ENCODE data around the gene IGSF8.
"Not testable (repeated sequence)": the region's sequence is repeated elsewhere in the genome, so short reads cannot be mapped to it uniquely, and the experiment has no call there.

IGSF8 gene

GRCh38 chr1:160069460-160070231, 28.8 kb downstream of the IGSF8 start, which contains the start of gene KCNJ10:
TSS of gene KCNJ10 (minus strand) at chr1:160070160. CDS start at chr1:160042532, 27,628 bp downstream.
- in situ Hi-C loops (cut with MboI; ENCODE audit: low sequenced_read_pairs): no loop called here

- in situ Hi-C loops (cut with MboI; ENCODE audit: low sequenced_read_pairs): no loop called here
Measured at GRCh38 chr1:160068225-160068624, 30.2 kb downstream of the IGSF8 start.

GRCh38 chr1:160066829-160067745, 31.3 kb downstream of the IGSF8 start:
- in situ Hi-C loops (cut with MboI; ENCODE audit: low sequenced_read_pairs): no loop called here

GRCh38 chr1:160064746-160065145, 33.7 kb downstream of the IGSF8 start:
- in situ Hi-C loops (cut with MboI; ENCODE audit: low sequenced_read_pairs): no loop called here

- in situ Hi-C loops (cut with MboI; ENCODE audit: low sequenced_read_pairs): no loop called here
Measured at GRCh38 chr1:160064164-160064563, 34.3 kb downstream of the IGSF8 start.

GRCh38 chr1:160063176-160063575, 35.2 kb downstream of the IGSF8 start:
- in situ Hi-C loops (cut with MboI; ENCODE audit: low sequenced_read_pairs): no loop called here

- in situ Hi-C loops (cut with MboI; ENCODE audit: low sequenced_read_pairs): no loop called here
Measured at GRCh38 chr1:160062230-160062532, 36.2 kb downstream of the IGSF8 start.

GRCh38 chr1:160061369-160062229, 36.8 kb downstream of the IGSF8 start:
- in situ Hi-C loops (cut with MboI; ENCODE audit: low sequenced_read_pairs): no loop called here

- in situ Hi-C loops (cut with MboI; ENCODE audit: low sequenced_read_pairs): no loop called here
Measured at GRCh38 chr1:160058087-160058486, 40.3 kb downstream of the IGSF8 start.

GRCh38 chr1:160056648-160057169, 41.7 kb downstream of the IGSF8 start:
- in situ Hi-C loops (cut with MboI; ENCODE audit: low sequenced_read_pairs): no loop called here

GRCh38 chr1:160053548-160054365, 44.7 kb downstream of the IGSF8 start:
- in situ Hi-C loops (cut with MboI; ENCODE audit: low sequenced_read_pairs): no loop called here

GRCh38 chr1:160052936-160053335, 45.5 kb downstream of the IGSF8 start:
- in situ Hi-C loops (cut with MboI; ENCODE audit: low sequenced_read_pairs): no loop called here

GRCh38 chr1:160050619-160051018, 47.8 kb downstream of the IGSF8 start:
- in situ Hi-C loops (cut with MboI; ENCODE audit: low sequenced_read_pairs): no loop called here

GRCh38 chr1:160050182-160050581, 48.2 kb downstream of the IGSF8 start:
- in situ Hi-C loops (cut with MboI; ENCODE audit: low sequenced_read_pairs): not testable (repeated sequence)

- in situ Hi-C loops (cut with MboI; ENCODE audit: low sequenced_read_pairs): no loop called here
Measured at GRCh38 chr1:160049101-160049500, 49.3 kb downstream of the IGSF8 start.

GRCh38 chr1:160048335-160048734, 50.1 kb downstream of the IGSF8 start:
- in situ Hi-C loops (cut with MboI; ENCODE audit: low sequenced_read_pairs): no loop called here

GRCh38 chr1:160047111-160047991, 51.1 kb downstream of the IGSF8 start:
- in situ Hi-C loops (cut with MboI; ENCODE audit: low sequenced_read_pairs): no loop called here

- in situ Hi-C loops (cut with MboI; ENCODE audit: low sequenced_read_pairs): no loop called here
Measured at GRCh38 chr1:160046494-160047110, 51.8 kb downstream of the IGSF8 start.

- in situ Hi-C loops (cut with MboI; ENCODE audit: low sequenced_read_pairs): no loop called here
Measured at GRCh38 chr1:160045653-160046052, 52.8 kb downstream of the IGSF8 start.
